ENCODE measurements around the gene OXTR.

DNA sequence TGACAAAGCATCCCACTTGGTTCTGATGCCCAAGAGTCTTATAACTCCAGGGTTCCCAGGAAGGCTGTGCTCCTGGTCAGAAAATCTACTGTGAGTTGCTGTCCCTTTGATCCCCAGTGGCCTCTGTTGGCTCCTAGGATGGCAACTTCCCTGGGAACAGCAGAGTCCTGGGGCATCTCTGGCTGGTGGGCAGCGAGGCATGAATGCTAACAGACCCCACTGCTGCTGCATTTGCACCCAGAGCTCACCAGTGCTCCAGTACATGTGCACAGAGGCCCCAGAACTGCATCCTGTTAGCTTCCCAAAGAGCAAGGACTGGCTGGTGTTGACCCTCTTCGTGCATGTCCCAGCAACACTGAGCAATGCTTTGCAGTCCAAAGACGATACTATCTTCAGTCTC, 20.1 kb downstream of the OXTR start:
- TF ChIP-seq SUZ12 (IDR thresholded peaks at IDR 0.05; ENCODE audit: extremely low read depth, insufficient read depth, insufficient read length) (no peak), ZNF274 (IDR thresholded peaks at IDR 0.05; ENCODE audit: low read depth, low read length) (no peak), YY1 (IDR thresholded peaks at IDR 0.05; ENCODE audit: insufficient read depth, insufficient read length) (no peak)
